Activated CD8-positive, alpha-beta memory T cell treated with anti-CD3 and anti-CD28 coated beads for 4 hours (primary cell): Measurements from ENCODE around the gene LRRC4C.

Experiments used
- DNase-seq, 2 donors: peaks; one replicate each; pipeline ENCODE4 v3.0.0-alpha.2; 2020; ENCODE audit warnings: low read depth in 2 of 2

The LRRC4C gene

DNA sequence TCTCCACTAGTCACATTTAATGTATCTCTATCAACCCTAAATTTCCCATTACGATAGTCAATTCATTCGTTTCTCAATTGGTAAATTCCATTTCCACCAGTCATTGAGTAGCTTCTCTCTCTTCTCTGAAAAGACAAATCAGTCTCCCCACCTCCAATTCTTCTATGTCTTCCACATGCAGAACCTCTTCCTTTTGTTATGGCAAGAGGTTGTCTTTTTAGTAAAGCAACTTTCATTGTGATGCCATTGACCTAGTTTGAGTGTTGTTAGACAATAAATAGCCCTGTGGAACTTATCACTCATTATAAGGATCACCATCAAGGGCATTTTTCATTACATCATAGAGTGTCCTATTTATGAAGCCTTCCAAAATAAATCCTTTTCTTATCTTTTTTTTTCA, 340.9 kb downstream of the LRRC4C start:
- no peak for DNase-seq

DNA sequence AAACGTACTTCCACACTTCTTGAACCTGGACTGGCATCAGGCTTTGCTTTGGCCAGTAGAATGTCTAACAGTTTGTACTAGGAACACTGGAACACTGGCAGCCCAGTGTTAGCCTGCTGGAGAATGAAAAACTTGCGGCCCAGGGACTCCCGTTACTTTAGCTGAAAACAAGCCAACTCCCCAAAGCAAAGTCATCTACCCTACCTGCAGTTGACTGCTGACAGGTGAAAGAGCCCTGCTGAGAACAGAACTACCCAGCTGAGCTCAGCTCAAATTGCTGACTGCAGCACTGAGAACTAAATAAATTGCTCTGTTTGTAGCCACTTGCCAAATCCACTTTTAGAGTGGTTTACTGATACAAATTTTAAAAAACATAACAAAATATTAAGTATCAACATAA, 342.5 kb downstream of the LRRC4C start:
- DNase-seq = no peak

GRCh38 chr11:41115066-41115465, 344.4 kb downstream of the LRRC4C start:
- DNase-seq = no peak

GRCh38 chr11:41113160-41113559, 346.3 kb downstream of the LRRC4C start:
- DNase-seq = no peak

- no peak for DNase-seq
These were observed 348.9 kb downstream of the LRRC4C start for GRCh38 chr11:41110527-41110926.

DNA sequence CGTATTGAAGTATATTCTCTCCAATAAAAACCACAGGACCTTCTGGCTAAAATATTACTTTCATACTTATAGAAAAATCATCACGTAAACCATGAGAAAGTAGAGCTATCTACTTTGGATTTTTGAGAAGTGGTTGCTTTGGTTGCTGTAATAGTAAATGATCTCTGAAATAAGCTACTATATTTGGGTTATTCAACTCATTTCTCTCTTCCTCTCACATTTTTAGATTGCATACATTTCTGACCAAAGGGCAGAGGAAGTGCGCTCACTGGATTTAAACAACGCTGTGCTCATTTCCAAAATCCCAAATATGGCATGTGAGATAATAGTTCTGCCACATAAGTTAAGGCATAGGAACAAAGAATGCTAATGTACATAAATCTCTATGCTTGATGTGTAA, 357.0 kb downstream of the LRRC4C start:
- no peak for DNase-seq

- DNase-seq = no peak
These were observed 359.8 kb downstream of the LRRC4C start for GRCh38 chr11:41099654-41100053.

GRCh38 chr11:41085123-41085522, 374.3 kb downstream of the LRRC4C start:
- no peak for DNase-seq

- DNase-seq = no peak
These were observed 377.6 kb downstream of the LRRC4C start for GRCh38 chr11:41081756-41082285.

DNA sequence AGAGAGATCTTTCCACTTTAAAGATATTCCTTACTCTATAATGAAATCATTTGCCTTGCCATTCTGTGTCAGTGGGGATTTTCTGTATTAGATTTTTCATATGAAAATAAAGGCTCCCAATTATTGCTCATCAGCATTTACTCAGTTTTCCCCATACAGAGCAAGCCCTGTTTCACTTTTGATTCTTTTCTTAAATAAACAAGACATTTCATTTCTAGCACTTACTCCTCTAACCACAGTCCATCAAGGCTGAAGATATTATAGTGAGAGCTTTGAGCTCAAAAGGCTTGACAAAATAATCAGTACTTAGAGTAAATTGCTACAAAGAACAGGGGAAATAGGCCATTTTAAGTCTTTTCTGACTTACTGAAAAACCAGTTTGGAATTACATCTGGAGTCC, 385.1 kb downstream of the LRRC4C start:
- no peak for DNase-seq

GRCh38 chr11:41065432-41065831, 394.0 kb downstream of the LRRC4C start:
- no peak for DNase-seq

GRCh38 chr11:41058138-41058537, 401.3 kb downstream of the LRRC4C start:
- no peak for DNase-seq

GRCh38 chr11:41056892-41057569, 402.4 kb downstream of the LRRC4C start:
- DNase-seq = no peak

- no peak for DNase-seq
These were observed 405.6 kb downstream of the LRRC4C start for GRCh38 chr11:41053894-41054293.

DNA sequence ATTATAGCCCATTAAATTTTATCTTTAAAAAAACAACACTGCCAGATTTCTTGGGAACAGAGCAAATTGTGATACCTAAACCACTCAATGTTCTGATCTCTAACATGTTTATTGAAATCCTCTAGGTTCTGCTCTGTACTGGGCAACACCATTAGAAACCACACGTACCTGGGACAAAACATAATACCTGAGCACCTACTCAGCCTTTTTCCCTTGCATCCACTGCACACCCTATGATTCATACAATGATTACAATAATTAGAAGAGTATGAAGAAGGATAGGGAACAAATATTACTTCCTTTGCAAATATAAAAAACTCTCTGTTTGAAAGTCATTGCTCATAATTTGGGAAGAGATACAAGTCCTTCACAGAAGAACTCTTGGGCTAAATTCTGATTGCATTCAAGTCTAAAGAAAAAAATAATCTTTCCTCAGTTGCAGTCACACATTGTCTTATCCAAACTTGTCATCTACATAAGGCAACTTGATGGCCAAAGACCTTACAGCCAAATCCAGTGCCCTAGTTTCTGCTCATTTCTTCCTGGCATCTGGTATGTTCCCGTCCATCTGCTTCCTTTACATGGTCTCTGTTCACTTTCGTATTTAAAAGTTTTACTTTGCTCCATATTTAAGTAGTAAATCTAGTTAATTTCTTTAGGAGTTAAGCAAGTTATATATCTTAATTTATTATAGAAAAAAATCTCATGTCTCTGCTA, 407.4 kb downstream of the LRRC4C start:
- DNase-seq = no peak

GRCh38 chr11:41050791-41051190, 408.7 kb downstream of the LRRC4C start:
- no peak for DNase-seq

DNA sequence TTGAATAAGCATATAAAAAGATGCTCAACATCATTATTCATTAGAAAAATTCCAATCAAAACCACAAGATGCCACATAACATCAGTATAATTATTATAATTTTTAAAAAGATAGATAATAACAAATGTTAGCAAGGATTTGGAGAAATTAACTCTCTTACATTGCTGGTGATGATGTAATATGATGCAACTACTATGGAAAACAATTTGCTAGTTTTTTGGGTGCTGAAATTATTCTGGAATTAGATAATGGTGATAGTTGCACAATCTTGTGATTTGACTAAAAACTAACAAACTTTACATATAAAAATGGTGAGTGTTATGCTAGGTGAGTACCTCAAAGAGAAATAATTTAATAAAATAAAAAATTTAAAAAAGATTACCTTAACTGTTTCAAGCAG, 412.2 kb downstream of the LRRC4C start:
- DNase-seq = no peak

DNA sequence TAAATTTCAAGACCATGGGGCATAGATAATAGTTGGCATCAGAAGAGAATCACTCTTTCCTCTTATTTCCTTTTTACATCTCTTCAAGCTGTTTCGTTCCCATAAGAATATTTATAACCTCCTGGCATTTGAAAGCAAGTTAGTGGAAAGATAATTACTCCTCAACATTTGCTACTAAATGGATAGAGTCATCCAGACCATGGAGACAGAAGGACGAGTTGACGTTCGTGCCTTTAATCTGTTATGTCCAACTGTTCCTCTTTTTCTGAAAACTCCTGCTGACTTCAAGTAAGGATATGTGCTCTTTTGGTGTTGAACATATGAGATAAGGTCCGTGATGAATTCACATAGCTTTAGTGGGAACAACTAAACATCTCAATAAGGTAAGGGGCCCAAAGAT, 414.2 kb downstream of the LRRC4C start:
- no peak for DNase-seq

GRCh38 chr11:41044747-41045146, 414.7 kb downstream of the LRRC4C start:
- no peak for DNase-seq

GRCh38 chr11:41042688-41043087, 416.8 kb downstream of the LRRC4C start:
- DNase-seq = no peak

- DNase-seq = no peak
These were observed 419.0 kb downstream of the LRRC4C start for GRCh38 chr11:41040474-41040873.

GRCh38 chr11:41039592-41039991, 419.9 kb downstream of the LRRC4C start:
- DNase-seq = no peak

GRCh38 chr11:41031551-41032060, 427.8 kb downstream of the LRRC4C start:
- DNase-seq = no peak
